ENCODE results near the gene WDTC1. TPM values are rescaled to one million over a fixed set of nuclear protein-coding genes. Genes with fewer than 3 reads are reported as not detected.

The WDTC1 gene
- total and polyA plus RNA-seq, 9 of the 15 experiments (the other 6 are each of a cell fraction or from before 2014, with no cell fraction given), result 0.18 to 32.3 (median 8.8) TPM

- TF ChIP-seq REST (IDR thresholded peaks at IDR 0.05; ENCODE audit: borderline replicate concordance) (peak; percentile 80), REST (CRISPR knock-in tag; IDR thresholded peaks at IDR 0.05; ENCODE audit: low read depth) (no peak), E2F1 (CRISPR knock-in tag; IDR thresholded peaks at IDR 0.05) (peak; percentile 65; the same call in 1 of the 2 replicates), NR1H2 (CRISPR knock-in tag; IDR thresholded peaks at IDR 0.05) (no peak), SMC3 (conservative IDR thresholded peaks at IDR 0.05; ENCODE audit: insufficient read depth, low read depth, low read length) (peak; percentile 73), ZBTB34 (CRISPR knock-in tag; IDR thresholded peaks at IDR 0.05) (no peak), CREB3 (tag; conservative IDR thresholded peaks at IDR 0.05; ENCODE audit: low read depth) (no peak), NCOA1 (IDR thresholded peaks at IDR 0.05; ENCODE audit: low read depth) (no peak), MYNN (IDR thresholded peaks at IDR 0.05) (0 out of 2 replicates have a peak, but pooled peaks have one; percentile 17), MYNN (CRISPR knock-in tag; IDR thresholded peaks at IDR 0.05) (no peak), HMGN3 (IDR thresholded peaks at IDR 0.05; ENCODE audit: borderline replicate concordance, extremely low read depth, insufficient read length, low read depth, low read length) (peak; percentile 33), ILF3 (IDR thresholded peaks at IDR 0.05; ENCODE audit: borderline replicate concordance) (no peak), ID3 (CRISPR knock-in tag; IDR thresholded peaks at IDR 0.05) (no peak), ID3 (tag; IDR thresholded peaks at IDR 0.05) (no peak), FOXK2 (conservative IDR thresholded peaks at IDR 0.05 in 1 of 2, IDR thresholded peaks at IDR 0.05 in 1 of 2; ENCODE audit: low read depth in 2 of 2) (peak; percentile 34 to 54; a peak in 1 of 4 replicates)
Observed at GRCh38 chr1:27357281-27358037, 123.0 kb downstream of the WDTC1 start (continued).

All from K562 (cell line).